NCI-H69 (cell line): ENCODE measurements around the gene LGI4.
"Not testable (repeated sequence)": the region's sequence is repeated elsewhere in the genome, so short reads cannot be mapped to it uniquely, and the experiment has no call there.

Experiments used
- DNase-seq: peaks from one replicate; lab custom pipeline; 2025; lab: John Stamatoyannopoulos, UW

The LGI4 gene

DNA sequence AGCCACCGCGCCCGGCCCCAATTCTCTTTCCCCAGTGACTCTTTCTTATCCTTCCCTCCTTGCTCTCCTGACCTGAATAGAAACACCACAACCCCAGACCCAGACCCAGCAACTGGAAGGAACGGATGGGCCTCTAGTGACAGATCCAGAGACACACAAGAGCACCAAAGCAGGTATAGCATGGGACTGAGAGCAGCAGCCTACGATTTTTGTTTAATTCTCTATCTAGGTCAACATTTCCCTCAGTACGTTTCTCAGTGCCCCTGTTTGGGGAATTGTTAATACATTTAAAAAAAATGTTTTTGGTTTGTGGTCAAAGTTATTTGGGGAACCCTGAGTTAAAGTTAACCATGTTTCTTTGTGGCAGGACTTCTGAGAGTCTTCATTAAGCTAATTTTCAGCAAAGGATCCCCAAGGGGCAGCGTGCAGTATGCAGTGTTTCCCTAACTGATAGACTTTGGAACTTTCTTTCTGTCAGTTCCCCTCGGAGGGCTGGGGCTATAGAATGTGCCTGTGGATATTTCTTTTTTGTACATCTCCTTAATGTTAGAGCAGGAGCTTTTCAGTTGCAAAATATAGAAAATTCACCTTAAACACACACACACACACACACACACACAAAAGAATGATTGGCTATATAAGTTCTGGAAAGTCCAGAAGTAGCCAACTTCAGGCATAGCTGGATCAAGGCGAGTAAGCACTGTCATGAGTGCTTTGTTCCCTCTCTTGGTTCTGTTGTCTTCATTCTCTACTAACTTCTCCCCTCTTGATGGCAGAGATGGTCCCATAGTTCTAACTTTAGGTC, 26.0 kb upstream of the LGI4 start:
- no peak for DNase-seq

DNA sequence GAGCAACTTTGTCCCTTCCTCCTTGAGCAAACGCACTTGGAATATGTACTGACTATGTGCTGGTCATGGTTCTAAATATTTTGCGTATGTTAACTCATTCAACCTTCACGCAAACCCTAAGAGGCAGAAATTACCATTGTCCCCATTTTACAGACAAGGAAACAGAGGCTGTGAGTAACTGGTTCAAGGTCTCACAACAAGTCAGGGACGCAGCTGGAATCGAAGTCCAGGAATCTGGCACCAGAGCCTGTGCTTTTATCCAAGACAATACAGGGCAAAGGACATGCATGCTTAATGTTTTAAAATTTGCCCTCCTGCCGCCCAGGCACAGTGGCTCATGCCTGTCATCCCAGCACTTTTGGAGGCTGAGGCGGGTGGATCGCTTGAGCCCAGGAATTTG, 24.7 kb upstream of the LGI4 start:
- DNase-seq, result no peak

DNA sequence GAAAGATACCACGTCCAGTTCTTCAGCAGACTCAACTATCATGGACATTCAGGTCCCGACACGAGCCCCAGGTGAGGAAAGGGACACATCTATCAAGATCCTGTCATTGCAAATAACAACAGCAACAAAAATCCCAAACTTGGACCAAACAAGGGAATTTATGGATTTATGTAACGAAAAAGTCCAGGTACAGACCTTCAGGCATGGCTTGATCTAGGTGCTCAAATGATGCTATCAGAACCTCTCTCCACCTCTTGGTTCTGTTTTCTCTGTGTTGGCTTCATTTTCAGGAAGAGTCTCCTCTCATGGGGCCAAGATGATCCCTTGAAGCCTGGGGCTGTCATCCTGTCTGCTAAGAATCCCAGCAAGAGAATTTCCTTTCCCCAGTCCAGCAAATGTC, 22.6 kb upstream of the LGI4 start:
- no peak for DNase-seq

DNA sequence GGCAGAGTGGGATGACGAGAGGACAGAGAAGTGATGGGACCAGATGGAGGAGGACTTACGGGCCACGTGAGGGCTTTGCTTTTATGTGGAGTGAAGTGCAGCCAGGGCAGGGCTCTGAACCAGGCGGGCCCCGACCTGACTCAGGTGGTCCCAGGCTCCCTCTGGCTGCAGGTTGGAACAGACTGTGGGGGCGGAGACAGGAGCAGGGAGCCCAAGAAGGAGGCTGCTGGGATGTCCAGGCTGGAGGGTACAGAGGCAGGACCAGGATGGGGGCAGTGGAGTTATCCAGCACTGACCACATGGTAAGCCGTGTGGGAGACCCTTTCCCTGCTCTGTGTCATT, 21.8 kb upstream of the LGI4 start:
- DNase-seq, result no peak

DNA sequence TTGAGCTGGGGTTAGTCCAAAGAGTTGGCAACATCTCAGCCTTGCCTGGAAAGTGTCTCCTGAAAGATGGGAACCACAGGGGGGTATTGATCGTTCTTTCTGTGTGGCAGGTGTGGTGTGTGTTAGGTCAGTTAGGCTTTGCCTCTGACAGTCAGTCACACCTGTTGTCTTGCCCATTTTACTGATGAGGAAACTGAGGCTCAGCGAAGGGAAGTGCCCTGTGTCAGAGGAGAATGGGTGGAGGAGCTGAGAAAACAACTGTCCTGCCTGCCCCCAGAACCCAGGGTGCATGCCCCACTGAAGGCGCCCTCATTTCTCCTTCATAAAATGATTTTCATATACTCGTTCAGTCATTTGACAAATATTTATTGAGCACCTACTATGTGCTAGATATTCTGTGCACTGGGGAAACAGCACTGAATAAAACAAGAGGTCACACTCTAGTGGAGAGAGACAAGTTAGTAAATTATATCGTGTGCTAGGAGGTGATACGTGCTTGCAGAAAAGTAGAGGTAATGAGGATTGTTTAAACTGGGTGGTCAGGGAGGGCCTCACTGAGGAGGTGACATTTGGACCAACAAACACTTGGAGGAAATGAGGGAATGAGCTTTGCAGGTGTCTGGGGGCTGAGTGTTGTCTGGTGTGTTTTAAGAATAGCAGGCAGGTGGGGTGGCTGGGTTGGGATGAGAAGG, 21.3 kb upstream of the LGI4 start:
- DNase-seq, result no peak

DNA sequence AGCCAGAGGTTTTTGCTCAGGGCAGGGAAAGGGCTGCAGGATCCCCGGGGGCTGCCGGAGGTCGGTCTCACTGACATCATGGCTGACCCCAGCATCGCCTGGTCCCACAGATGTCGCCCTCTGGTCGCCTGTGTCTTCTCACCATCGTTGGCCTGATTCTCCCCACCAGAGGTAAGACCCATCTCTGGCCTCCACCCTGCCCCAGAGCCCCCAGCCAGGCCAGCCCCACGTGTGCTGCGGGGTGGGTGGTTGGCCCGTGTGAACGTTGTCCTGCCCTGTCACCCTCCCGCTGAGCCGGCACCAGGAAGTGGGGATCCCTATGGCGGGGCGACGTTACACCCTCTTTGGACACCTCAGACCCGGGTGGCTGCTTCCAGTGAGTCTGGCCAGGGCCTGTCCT, 20.6 kb upstream of the LGI4 start:
- no peak for DNase-seq

DNA sequence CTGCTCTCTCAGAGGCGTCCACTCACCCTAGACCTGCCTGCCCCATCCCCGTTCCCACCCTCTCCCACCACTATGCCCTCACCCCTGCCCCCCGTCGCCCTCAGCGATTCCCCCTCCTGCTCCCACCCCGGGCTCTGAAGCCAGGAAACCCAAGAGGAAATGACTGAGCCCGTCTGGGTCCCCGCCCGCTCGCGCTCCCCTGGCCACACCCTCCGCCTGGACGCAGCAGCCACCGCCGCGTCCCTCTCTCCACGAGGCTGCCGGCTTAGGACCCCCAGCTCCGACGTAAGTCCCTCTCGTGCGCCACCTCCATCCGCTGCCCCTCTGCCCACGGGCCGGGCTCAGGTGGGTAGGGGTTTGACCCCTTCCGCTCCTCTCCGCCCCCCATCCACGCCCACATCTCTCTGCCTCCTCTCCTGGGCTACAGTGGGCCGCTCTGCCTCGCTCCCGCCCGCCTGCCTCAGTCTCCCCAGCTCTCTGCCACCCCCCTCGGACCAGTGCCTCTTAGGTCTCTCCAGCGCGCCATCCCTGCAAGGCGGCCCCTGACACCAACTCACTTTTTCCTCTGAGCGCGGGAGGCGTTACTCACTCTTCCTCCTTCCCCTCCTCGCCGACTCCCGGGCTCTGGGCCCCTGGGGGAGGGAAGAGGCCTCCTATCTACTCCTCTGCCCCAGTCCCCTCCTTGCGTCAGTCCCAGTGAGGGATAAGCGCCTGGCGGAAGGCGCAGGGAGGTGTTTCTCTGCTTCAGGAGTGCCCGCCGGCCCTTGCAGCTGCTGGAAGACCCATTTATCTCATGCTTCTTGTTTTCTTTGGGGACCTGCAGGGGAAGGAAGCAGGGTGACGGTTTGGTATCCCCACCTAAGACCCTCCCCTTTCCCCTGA, 19.9 kb upstream of the LGI4 start, which contains the start of gene FXYD5:
FXYD5 (plus strand) TSS at position 211 of the 882 bp plus-strand sequence. CDS start 816 bp downstream, outside the sequence.
- DNase-seq, result peak; percentile 61

DNA sequence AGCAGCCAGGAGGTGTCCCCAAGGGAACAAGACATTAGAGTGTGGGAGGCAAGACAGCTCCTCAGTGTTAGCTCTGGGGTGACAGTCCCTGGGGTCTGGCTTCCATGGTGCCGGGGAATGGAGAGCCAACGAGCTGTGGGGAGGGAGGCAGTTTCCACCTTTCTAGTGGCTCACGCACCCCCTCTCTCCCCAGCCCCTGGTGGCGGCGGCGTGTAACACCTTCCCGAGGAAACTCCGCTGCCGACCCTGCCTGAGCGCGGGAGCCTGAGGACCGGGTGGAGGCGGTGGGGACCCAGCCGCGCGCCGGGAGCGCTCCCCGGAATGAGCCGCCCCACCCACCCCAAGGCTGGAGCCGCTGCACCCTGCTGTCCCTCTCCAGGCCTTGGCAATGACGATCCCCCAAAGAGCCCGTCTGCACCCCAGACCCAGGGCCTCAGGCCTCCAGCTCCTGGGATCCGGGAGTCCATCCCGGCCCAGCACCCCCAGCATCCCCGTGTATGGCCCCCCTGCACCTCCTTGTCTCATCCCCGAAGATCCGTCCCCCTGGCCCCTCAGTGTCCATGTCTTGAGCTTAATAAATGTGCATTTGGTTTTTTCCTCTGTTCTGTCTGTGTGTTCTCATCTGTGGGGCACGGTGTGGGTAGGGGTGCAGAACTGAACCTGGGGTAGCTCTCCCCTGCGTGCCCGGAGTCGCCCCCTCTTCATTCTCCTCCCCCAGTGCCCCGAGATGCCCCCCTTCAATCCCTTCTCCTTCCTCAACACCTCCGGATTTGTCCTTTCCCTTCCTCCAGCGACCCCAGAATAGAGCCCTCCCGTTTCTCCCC, 19.1 kb upstream of the LGI4 start:
- peak; percentile 64 for DNase-seq

DNA sequence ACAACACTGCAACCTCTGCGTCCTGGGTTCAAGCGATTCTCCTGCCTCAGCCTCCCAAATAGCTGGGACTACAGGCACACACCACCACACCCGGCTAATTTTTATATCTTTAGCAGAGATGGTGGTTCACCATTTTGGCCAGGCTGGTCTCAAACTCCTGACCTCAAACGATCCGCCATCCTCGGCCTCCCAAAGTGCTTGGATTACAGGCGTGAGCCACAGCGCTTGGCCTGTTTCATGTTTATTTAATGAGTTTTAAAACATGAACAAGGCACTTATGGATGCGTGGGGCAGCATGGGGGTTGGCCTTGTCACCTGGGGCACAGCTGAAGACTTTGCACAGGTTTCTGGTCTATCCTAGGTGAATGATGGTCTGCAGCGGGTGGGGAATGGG, 18.3 kb upstream of the LGI4 start:
- DNase-seq, result not testable (repeated sequence)

DNA sequence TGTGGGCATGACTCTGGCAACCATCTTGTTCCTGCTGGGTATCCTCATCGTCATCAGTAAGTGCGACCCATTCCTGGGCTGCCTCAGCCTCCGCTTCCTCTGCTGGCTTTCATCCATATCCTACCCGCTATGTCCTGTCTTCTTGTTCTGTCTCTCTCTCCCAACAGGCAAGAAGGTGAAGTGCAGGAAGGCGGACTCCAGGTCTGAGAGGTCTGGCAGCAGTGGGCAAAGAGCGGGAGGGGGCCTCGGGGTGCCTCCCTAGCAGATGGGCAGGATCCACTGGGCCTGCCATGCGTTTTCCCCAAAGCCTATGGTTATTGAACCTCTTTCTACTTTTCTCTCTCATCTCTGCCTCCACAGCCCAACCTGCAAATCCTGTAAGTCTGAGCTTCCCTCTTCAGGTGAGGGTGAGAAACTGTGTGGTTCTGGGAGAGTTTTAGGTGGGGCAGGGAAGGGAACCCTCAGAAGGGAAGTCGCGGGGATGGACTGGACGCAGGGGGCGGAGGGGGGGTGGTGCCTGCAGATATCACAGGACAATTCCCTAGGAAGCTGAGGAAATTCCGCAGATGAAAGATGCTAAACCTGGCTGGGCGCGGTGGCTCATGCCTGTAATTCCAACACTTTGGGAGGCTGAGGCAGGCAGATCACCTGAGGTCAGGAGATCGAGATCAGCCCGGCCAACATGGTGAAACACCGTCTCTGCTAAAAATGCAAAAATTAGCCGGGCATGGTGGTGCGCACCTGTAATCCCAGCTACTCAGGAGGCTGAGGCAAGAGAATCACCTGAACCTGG, 16.6 kb upstream of the LGI4 start:
- peak; percentile 26 for DNase-seq

DNA sequence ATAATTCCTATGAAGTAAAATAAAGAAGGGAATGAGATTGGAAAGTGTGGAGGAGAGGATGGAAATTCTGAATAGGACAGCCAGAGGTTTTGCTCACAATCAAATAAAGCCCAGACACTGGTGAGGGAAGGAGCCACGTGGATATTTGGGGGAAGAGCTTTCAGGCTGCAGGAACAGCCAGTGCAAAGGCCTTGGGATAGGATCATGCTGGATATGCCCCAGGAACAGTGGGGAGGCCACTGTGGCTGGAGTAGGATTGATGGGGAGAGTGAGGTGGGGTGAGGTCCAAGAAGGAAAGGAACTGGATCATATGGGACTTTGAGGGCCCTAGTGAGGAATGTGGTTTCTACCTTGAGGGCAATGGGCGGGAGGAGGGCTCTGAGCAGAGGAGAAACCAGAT, 15.6 kb upstream of the LGI4 start:
- no peak for DNase-seq

DNA sequence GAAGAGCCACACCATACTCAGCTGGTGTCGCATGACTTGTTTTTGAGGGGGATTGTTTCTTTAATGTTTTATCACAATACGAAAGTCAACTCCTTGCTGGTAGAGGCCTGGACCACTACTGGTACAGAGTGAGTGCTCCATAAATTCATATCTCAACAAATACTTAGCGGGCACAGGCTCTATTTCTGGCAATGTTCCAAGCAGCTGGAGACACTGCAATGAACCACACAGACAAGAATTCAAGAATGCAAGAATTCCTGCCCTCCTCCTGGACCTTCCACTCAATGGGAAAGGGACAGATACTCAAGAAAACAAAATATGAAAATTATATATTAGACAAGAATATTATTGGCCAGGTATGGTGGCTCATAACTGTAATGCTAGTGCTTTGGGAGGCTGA, 14.6 kb upstream of the LGI4 start:
- no peak for DNase-seq

DNA sequence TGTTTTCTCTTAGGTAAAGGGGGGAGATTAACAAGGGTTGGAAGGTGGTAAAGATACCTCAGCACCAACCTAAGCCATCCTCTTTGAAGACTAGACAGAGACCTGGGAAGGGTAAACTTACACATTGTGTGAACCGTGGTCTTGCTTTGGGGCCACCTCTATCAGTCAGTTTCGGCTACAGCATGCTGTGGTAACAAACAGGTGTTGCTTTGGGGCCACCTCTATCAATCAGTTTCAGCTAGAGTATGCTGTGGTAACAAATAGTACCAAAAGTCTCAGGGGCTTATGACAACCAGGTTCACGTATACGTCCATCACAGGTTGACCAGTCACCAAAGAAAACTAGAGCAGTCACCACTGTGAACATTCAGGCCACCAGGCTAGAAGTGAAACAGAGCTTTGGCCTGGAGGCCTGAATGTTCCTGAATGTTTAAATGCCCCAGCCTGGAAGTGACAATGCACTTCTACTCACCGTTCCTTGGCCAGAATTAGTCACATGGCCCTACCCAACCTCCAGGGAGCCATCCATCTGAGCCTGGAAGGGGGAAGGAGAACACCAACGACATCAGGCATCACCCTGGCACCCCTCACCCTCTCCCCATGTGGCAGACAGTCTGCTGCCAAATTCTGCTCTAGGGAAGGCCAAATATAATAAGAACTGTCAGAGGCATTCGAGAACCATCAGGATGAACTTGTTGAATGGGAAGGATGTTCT, 12.0 kb upstream of the LGI4 start:
- DNase-seq, result no peak

DNA sequence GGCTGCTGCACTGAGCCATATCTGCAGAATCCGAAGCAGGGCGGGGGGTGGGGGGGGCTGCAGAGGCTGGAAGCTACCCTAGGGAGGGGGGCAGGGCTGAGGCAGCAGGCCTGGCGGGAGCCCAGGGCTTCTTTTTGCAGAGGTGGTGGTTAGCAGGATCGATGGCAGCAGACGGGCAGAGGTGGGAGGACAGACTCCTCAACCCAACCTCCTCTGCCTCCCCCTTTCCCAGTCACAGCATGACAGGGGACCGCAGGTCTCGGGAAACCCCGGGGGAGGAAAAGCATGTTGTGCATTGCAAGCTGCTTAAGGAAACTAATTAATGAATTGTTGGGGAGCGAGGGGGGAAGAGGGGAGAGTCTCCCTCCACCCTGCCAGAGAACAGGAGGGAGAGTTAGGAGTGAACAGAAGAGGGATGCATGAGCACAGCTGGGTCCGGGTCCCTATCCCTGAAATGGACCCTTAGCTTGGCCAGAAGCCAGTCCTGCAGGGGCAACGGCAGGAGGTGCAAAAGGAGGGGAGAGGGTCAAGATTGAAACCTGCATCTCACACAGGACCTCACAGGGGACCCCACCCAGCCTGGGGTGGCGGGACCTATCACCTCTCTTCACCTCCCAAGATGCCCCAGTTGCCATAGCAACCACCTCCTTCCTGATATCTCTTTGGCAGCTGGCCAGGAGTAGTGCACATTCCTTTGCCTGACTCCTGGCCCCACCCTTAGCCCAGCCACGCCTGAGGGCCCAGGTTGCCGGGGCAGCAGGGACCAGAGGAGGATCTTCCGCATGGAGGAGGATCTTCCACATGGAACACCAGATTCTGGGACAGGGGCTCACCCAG, 10.0 kb upstream of the LGI4 start:
- peak; percentile 67 for DNase-seq

DNA sequence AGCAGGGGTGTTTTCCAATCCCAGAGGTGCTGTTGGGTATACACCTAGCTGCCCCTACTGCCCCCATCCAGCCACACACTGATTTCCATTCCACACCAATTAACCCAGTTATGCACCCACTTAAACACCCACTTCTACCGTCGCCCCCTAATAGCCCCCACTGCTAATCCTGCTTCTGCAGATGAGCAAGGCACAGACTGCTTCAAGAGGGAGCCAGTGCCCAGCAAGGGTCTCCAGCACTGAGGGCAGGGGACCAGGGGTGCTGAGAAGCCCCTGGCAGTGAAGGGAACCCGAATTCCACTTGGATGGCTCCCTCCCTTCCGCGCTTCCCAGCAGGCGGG, 9.4 kb upstream of the LGI4 start:
- DNase-seq, result no peak

DNA sequence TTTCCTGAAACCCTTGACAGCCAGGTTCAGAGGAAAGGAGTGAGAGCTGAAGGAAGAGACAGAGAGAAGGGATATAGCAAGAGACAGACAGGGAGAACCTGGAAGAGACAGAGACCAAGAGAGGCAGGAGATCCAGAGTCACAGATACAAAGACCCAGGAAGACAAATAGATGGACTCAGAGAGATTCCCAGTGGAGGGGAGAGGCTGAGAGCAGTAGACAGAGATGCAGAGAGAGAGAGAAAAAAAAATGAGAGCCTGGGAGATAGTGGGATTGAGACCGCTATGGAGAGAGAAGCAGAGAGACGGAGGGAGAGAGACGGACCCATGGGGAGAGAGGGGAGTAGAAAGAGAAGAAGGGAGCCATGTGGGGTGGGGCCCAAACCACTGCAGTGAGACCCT, 9.0 kb upstream of the LGI4 start:
- DNase-seq, result no peak

DNA sequence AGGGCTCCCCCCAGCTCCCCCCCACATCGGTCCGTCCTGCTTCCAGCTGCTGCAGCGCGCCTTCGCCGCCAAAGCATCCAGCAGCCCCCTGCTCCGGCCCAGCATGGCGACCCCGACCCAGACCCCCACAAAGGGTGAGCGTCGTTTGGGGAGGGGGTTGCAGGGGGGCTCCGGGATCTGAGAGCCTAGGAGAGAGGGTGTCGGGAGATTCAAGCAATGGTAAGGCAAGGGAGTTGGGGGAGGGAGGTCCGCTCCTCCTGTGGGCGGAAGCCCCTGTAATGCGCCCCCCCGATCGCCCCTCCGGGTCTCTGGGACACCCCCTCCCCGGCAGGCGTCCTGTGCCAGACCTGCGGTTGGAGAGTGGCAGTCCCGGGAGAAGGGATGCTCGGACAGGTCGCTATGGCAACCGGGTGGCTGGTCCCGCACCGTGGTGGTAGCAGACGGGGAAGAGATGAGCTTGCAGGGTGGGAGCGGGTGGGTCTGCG, 8.4 kb upstream of the LGI4 start, which contains the start of gene FXYD7:
FXYD7 (plus strand) TSS at position 25 of the 485 bp plus-strand sequence; CDS start at position 104, 79 bp downstream.
- peak; percentile 14 for DNase-seq

DNA sequence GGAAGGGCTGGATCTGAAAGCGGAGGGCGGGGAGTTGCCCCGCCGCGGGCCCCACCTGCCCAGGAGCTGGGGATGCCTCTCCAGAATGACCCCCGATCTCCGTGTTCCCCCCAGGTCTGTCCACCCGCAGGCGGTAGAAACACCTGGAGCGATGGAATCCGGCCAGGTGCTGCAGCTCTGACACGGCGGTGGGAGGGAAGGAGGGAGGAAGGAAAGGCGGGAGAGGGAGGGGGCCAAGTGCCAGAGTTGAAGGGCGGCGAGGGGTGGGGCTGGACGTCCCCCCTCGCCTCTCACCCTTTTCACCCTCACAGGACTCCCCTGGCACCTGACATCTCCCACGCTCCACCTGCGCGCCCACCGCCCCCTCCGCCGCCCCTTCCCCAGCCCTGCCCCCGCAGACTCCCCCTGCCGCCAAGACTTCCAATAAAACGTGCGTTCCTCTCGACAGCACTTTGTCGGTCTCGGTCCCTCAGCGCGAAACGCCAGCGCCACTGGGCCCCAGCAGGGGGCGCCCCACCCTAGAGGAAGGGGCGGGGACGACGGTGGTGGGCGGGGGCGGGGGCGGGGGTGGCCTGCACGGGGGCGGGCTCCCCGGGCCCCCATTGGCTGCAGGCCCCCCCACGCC, 7.9 kb upstream of the LGI4 start:
- DNase-seq, result peak; percentile 79
